Hepatocyte (in vitro differentiated cells): ENCODE measurements around the gene FKBP6.

ENCODE experiments used
- CTCF ChIP-seq: fragments of 200-600 bp; sonication (generic); IDR thresholded peaks from 2 replicates; pipeline ENCODE4 v1.5.1; 2016; ENCODE audit warnings: antibody characterized with exemption, mild to moderate bottlenecking; ENCODE audit not compliant: poor library complexity
- EZH2phosphoT487 ChIP-seq: fragments of 200-600 bp; sonication (generic); IDR thresholded peaks from one replicate; pipeline ENCODE4 v1.6.1; 2018; ENCODE audit warnings: antibody characterized with exemption, mild to moderate bottlenecking, low read depth, moderate library complexity; ENCODE audit not compliant: unreplicated experiment, severe bottlenecking

DNA sequence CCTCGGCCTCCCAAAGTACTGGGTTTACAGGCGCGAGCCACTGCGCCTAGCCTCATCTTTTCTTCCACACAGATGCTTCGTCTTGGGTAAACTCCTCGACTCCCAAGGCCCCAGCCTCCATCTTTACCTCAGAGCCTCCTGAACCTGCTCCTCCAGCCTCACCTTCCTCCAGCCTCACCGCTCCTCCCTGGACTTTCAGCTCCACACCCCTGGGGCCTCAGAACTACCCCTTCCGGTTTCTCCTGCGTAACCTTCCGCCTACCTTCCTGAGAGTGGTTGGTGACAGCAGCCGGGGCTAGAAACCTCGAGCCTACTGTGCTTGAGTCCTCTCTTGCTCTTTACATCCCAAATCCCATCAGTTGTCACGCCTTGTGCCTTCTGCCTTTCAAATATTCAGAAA lies 45.8 kb downstream of the FKBP6 start:
- TF ChIP-seq CTCF: no peak
- TF ChIP-seq EZH2phosphoT487: no peak
